ENCODE data around the gene FAM186B.

DNA sequence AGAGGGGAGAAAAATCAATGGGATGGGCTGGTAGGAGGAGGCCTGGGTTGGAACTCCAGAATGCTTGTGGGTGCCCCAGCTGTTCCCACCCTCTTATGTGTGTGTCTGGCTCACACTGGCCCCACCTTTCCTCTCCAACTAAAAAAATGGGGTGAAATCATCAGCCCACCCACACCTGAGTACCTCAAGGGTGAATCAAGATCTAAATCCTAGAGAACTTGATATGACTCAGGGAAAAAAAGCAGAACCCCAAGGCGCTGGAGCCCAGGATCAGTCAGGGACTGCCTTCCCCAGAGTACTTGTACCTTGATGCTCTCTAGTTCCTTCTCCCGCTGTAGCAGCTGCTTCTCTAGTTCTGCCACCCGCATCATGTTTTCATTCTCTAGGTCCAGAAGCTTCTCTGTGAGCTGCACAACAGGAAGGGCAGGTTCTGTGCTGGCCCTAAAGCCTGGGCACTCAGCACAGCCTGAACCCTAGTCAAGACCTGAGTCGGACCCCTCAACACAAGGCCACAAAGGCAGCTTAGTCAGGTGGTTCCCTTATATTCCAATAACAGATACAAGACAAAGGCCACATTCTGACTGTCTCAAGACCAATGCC lies 47.6 kb upstream of the FAM186B start:
- TF ChIP-seq, protein P1, sequence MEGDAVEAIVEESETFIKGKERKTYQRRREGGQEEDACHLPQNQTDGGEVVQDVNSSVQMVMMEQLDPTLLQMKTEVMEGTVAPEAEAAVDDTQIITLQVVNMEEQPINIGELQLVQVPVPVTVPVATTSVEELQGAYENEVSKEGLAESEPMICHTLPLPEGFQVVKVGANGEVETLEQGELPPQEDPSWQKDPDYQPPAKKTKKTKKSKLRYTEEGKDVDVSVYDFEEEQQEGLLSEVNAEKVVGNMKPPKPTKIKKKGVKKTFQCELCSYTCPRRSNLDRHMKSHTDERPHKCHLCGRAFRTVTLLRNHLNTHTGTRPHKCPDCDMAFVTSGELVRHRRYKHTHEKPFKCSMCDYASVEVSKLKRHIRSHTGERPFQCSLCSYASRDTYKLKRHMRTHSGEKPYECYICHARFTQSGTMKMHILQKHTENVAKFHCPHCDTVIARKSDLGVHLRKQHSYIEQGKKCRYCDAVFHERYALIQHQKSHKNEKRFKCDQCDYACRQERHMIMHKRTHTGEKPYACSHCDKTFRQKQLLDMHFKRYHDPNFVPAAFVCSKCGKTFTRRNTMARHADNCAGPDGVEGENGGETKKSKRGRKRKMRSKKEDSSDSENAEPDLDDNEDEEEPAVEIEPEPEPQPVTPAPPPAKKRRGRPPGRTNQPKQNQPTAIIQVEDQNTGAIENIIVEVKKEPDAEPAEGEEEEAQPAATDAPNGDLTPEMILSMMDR (IDR thresholded peaks at IDR 0.05 in 4 of 5, conservative IDR thresholded peaks at IDR 0.05 in 1 of 5): no peak
- TF ChIP-seq POLR2A (IDR thresholded peaks at IDR 0.05): no peak

All from gastrocnemius medialis (tissue), 4 donors.